Activated CD4-positive, alpha-beta T cell treated with anti-CD3 and anti-CD28 coated beads, Interleukin-2, amount 10 ng/mL, durations not matched to agents 24 days and 14 days (primary cell): ENCODE measurements around the gene ITPA. TPM values are rescaled to one million over a fixed set of nuclear protein-coding genes. Genes with fewer than 3 reads are reported as not detected.
"Not testable (repeated sequence)": the region's sequence is repeated elsewhere in the genome, so short reads cannot be mapped to it uniquely, and the experiment has no call there.

Experiments used
- DNase-seq: peaks from one replicate; pipeline ENCODE4 v3.0.0; 2022
- H3K27ac Mint-ChIP-seq: one replicate; pipeline ENCODE4 v1.8.0; 2022; ENCODE audit warnings: mild to moderate bottlenecking, mixed read lengths
- H3K27me3 Mint-ChIP-seq: one replicate; pipeline ENCODE4 v1.8.0; 2022; ENCODE audit warnings: mixed read lengths
- H3K36me3 Mint-ChIP-seq: one replicate; pipeline ENCODE4 v1.8.0; 2022; ENCODE audit warnings: low read depth, mild to moderate bottlenecking, mixed read lengths
- H3K4me1 Mint-ChIP-seq: one replicate; pipeline ENCODE4 v1.8.0; 2021; ENCODE audit warnings: mixed read lengths
- H3K4me3 Mint-ChIP-seq: one replicate; pipeline ENCODE4 v1.8.0; 2022; ENCODE audit warnings: mild to moderate bottlenecking, moderate library complexity, mixed read lengths
- H3K9me3 Mint-ChIP-seq: one replicate; pipeline ENCODE4 v1.8.0; 2021; ENCODE audit warnings: mixed read lengths
- intact Hi-C: fragments of 100-400 bp; cut with micrococcal nuclease; formaldehyde crosslinking; loops from one replicate; pipeline ENCODE4 v1.15.1; 2023
- total RNA-seq: library from RNA; stranded (reverse); gene quantifications from 2 replicates; pipeline ENCODE4 v1.2.3, GENCODE V29; 2022

The ITPA gene
- total RNA-seq, 1 donor from 2014 or later, result 103 TPM

GRCh38 chr20:3202965-3203314 is 6.4 kb upstream of the ITPA start:
- peaks cover 32% of the 10 kb centered on the region for H3K36me3 Mint-ChIP-seq
- no peak for DNase-seq
- H3K9me3 Mint-ChIP-seq, result no peaks in the 10 kb centered on the region
- intact Hi-C loops, result loop anchor here (5.0 kb wide), 1 partner anchor 46 kb away; the partner anchor contains the start of genes FASTKD5 and UBOX5
- peak overlapping the region; percentile 97 for H3K27ac Mint-ChIP-seq
- H3K27me3 Mint-ChIP-seq, result no peaks in the 10 kb centered on the region
- peaks cover 11% of the 10 kb centered on the region for H3K4me1 Mint-ChIP-seq
- peak overlapping the region; percentile 97 for H3K4me3 Mint-ChIP-seq

GRCh38 chr20:3203315-3204123 is 5.8 kb upstream of the ITPA start:
- no peaks in the 10 kb centered on the region for H3K9me3 Mint-ChIP-seq
- H3K4me1 Mint-ChIP-seq, result peaks cover 11% of the 10 kb centered on the region
- intact Hi-C loops, result loop anchor here (5.0 kb wide), 1 partner anchor 46 kb away; the partner anchor contains the start of genes FASTKD5 and UBOX5
- peaks cover 31% of the 10 kb centered on the region for H3K36me3 Mint-ChIP-seq
- peak; percentile 74 for DNase-seq
- H3K27me3 Mint-ChIP-seq, result no peaks in the 10 kb centered on the region
- peak overlapping the region; percentile 97 for H3K27ac Mint-ChIP-seq
- peak overlapping the region; percentile 97 for H3K4me3 Mint-ChIP-seq

- peak; percentile 98 for DNase-seq
- Mint-ChIP-seq H3K4me1 (peaks cover 15% of the 10 kb centered on the region), H3K9me3 (no peaks in the 10 kb centered on the region), H3K27ac (peak within 1 kb of the TSS; percentile 97), H3K36me3 (peaks cover 25% of the 10 kb centered on the region), H3K27me3 (no peaks in the 10 kb centered on the region), H3K4me3 (peak within 1 kb of the TSS; percentile 97)
- intact Hi-C loops, result loop anchor here (5.0 kb wide), 1 partner anchor 47 kb away; the partner anchor contains the start of genes FASTKD5 and UBOX5
Observed at GRCh38 chr20:3204124-3204794, 5.0 kb upstream of the ITPA start, which contains the start of gene DDRGK1. TSS of gene DDRGK1 (minus strand) at chr20:3204682. CDS start at chr20:3204627, 55 bp downstream.

- H3K27ac Mint-ChIP-seq, result peak overlapping the region; percentile 96
- H3K9me3 Mint-ChIP-seq, result no peaks in the 10 kb centered on the region
- H3K27me3 Mint-ChIP-seq, result no peaks in the 10 kb centered on the region
- DNase-seq, result peak; percentile 69
- peak overlapping the region; percentile 98 for H3K4me3 Mint-ChIP-seq
- H3K4me1 Mint-ChIP-seq, result peaks cover 11% of the 10 kb centered on the region
- intact Hi-C loops, result no loop called here
- peaks cover 16% of the 10 kb centered on the region for H3K36me3 Mint-ChIP-seq
Observed at GRCh38 chr20:3208786-3209256, 477 bp upstream of the ITPA start.

- H3K36me3 Mint-ChIP-seq, result peaks cover 20% of the 10 kb centered on the region
- intact Hi-C loops, result no loop called here
- no peaks in the 10 kb centered on the region for H3K27me3 Mint-ChIP-seq
- no peak for DNase-seq
- peak overlapping the region; percentile 96 for H3K27ac Mint-ChIP-seq
- H3K9me3 Mint-ChIP-seq, result no peaks in the 10 kb centered on the region
- H3K4me3 Mint-ChIP-seq, result peak overlapping the region; percentile 98
- H3K4me1 Mint-ChIP-seq, result peaks cover 9% of the 10 kb centered on the region
Observed at GRCh38 chr20:3209946-3210317, 634 bp downstream of the ITPA start.

GRCh38 chr20:3210346-3210745 is 1.0 kb downstream of the ITPA start:
- H3K27me3 Mint-ChIP-seq, result no peaks in the 10 kb centered on the region
- H3K36me3 Mint-ChIP-seq, result peaks cover 23% of the 10 kb centered on the region
- intact Hi-C loops, result no loop called here
- H3K4me1 Mint-ChIP-seq, result peaks cover 9% of the 10 kb centered on the region
- DNase-seq, result no peak
- H3K4me3 Mint-ChIP-seq, result peak overlapping the region; percentile 98
- no peaks in the 10 kb centered on the region for H3K9me3 Mint-ChIP-seq
- peak overlapping the region; percentile 41 for H3K27ac Mint-ChIP-seq

- H3K9me3 Mint-ChIP-seq, result no peaks in the 10 kb centered on the region
- DNase-seq, result no peak
- H3K27me3 Mint-ChIP-seq, result no peaks in the 10 kb centered on the region
- H3K27ac Mint-ChIP-seq, result no peak overlapping the region
- peaks cover 30% of the 10 kb centered on the region for H3K36me3 Mint-ChIP-seq
- intact Hi-C loops, result no loop called here
- H3K4me3 Mint-ChIP-seq, result no peak overlapping the region
- peaks cover 9% of the 10 kb centered on the region for H3K4me1 Mint-ChIP-seq
Observed at GRCh38 chr20:3213226-3213625, 3.9 kb downstream of the ITPA start.

GRCh38 chr20:3215359-3215917 is 6.1 kb downstream of the ITPA start:
- H3K27ac Mint-ChIP-seq, H3K4me3 Mint-ChIP-seq, H3K4me1 Mint-ChIP-seq, H3K9me3 Mint-ChIP-seq, intact Hi-C loops, H3K27me3 Mint-ChIP-seq, DNase-seq: not testable (repeated sequence)
- H3K36me3 Mint-ChIP-seq, result peaks cover 34% of the 10 kb centered on the region

- peaks cover 5% of the 10 kb centered on the region for H3K4me1 Mint-ChIP-seq
Observed at GRCh38 chr20:3218307-3218988, 9.2 kb downstream of the ITPA start.

GRCh38 chr20:3221398-3222226 is 12.3 kb downstream of the ITPA start:
- no peak for DNase-seq
- Mint-ChIP-seq H3K4me3 (no peak overlapping the region), H3K27me3 (no peaks in the 10 kb centered on the region), H3K9me3 (no peaks in the 10 kb centered on the region), H3K4me1 (peaks cover 7% of the 10 kb centered on the region), H3K36me3 (peaks cover 27% of the 10 kb centered on the region), H3K27ac (no peak overlapping the region)
- intact Hi-C loops, result no loop called here

More at GRCh38 chr20:3218307-3218988, 9.2 kb downstream of the ITPA start:
- intact Hi-C loops, result loop anchor here (1.0 to 2.0 kb wide), 3 partner anchors 58 to 98 kb away; no protein-coding TSS in a partner anchor
- H3K27me3 Mint-ChIP-seq, result no peaks in the 10 kb centered on the region
- peaks cover 41% of the 10 kb centered on the region for H3K36me3 Mint-ChIP-seq
- H3K27ac Mint-ChIP-seq, result no peak overlapping the region
- H3K4me3 Mint-ChIP-seq, result no peak overlapping the region
- peak; percentile 93 for DNase-seq
- no peaks in the 10 kb centered on the region for H3K9me3 Mint-ChIP-seq

GRCh38 chr20:3222635-3223600 is 13.6 kb downstream of the ITPA start:
- peaks cover 7% of the 10 kb centered on the region for H3K4me1 Mint-ChIP-seq
- no peaks in the 10 kb centered on the region for H3K27me3 Mint-ChIP-seq
- peak overlapping the region; percentile 19 for H3K27ac Mint-ChIP-seq
- peaks cover 26% of the 10 kb centered on the region for H3K36me3 Mint-ChIP-seq
- DNase-seq, result peak; percentile 75
- no peaks in the 10 kb centered on the region for H3K9me3 Mint-ChIP-seq
- intact Hi-C loops, result no loop called here
- no peak overlapping the region for H3K4me3 Mint-ChIP-seq

GRCh38 chr20:3223651-3223993 is 14.3 kb downstream of the ITPA start:
- H3K27ac Mint-ChIP-seq, result no peak overlapping the region
- no peak overlapping the region for H3K4me3 Mint-ChIP-seq
- no peaks in the 10 kb centered on the region for H3K27me3 Mint-ChIP-seq
- no peak for DNase-seq
- peaks cover 23% of the 10 kb centered on the region for H3K36me3 Mint-ChIP-seq
- intact Hi-C loops, result no loop called here
- no peaks in the 10 kb centered on the region for H3K9me3 Mint-ChIP-seq
- peaks cover 7% of the 10 kb centered on the region for H3K4me1 Mint-ChIP-seq
